ENCODE data around the gene ZNF366.

ZNF366 gene

GRCh38 chr5:72474516-72474915, 32.7 kb downstream of the ZNF366 start:
- no peaks in the 10 kb centered on the region for H3K79me2 ChIP-seq
- H3K4me3 ChIP-seq (ENCODE audit: low read depth, low read length): no peak overlapping the region
- H3K27ac ChIP-seq: no peak overlapping the region
- no peaks in the 10 kb centered on the region for H3K9me3 ChIP-seq (ENCODE audit: control insufficient read depth, low read length)
- no peaks in the 10 kb centered on the region for H3K27me3 ChIP-seq (ENCODE audit: control insufficient read depth, insufficient read depth, low read length)
- no peak overlapping the region for H3K4me2 ChIP-seq (ENCODE audit: low read length)
- TF ChIP-seq CTCF (IDR thresholded peaks at IDR 0.05): no peak
- H3K36me3 ChIP-seq (ENCODE audit: control insufficient read depth, insufficient read depth, low read length): no peaks in the 10 kb centered on the region
- no peak overlapping the region for H2AFZ ChIP-seq
- no peak overlapping the region for H3K9ac ChIP-seq
- H3K4me1 ChIP-seq: no peaks in the 10 kb centered on the region

GRCh38 chr5:72474046-72474500, 33.1 kb downstream of the ZNF366 start:
- no peak for TF ChIP-seq CTCF (IDR thresholded peaks at IDR 0.05)
- no peaks in the 10 kb centered on the region for H3K27me3 ChIP-seq (ENCODE audit: control insufficient read depth, insufficient read depth, low read length)
- H3K27ac ChIP-seq: no peak overlapping the region

GRCh38 chr5:72472666-72473422, 34.4 kb downstream of the ZNF366 start:
- Histone ChIP-seq H3K79me2 (no peaks in the 10 kb centered on the region), H3K27ac (no peak overlapping the region), H3K4me3 (ENCODE audit: low read depth, low read length) (no peak overlapping the region), H3K27me3 (ENCODE audit: control insufficient read depth, insufficient read depth, low read length) (no peaks in the 10 kb centered on the region), H3K4me2 (ENCODE audit: low read length) (no peak overlapping the region), H2AFZ (no peak overlapping the region), H3K9me3 (ENCODE audit: control insufficient read depth, low read length) (no peaks in the 10 kb centered on the region), H3K36me3 (ENCODE audit: control insufficient read depth, insufficient read depth, low read length) (no peaks in the 10 kb centered on the region), H3K9ac (no peak overlapping the region), H3K4me1 (no peaks in the 10 kb centered on the region)
- no peak for TF ChIP-seq CTCF (IDR thresholded peaks at IDR 0.05)

More at GRCh38 chr5:72474046-72474500, 33.1 kb downstream of the ZNF366 start:
- Histone ChIP-seq H3K79me2 (no peaks in the 10 kb centered on the region), H3K9ac (no peak overlapping the region), H3K4me1 (no peaks in the 10 kb centered on the region), H3K4me2 (ENCODE audit: low read length) (no peak overlapping the region), H3K36me3 (ENCODE audit: control insufficient read depth, insufficient read depth, low read length) (no peaks in the 10 kb centered on the region), H2AFZ (no peak overlapping the region), H3K4me3 (ENCODE audit: low read depth, low read length) (no peak overlapping the region), H3K9me3 (ENCODE audit: control insufficient read depth, low read length) (no peaks in the 10 kb centered on the region)

GRCh38 chr5:72472031-72472430, 35.2 kb downstream of the ZNF366 start:
- H3K4me2 ChIP-seq (ENCODE audit: low read length): no peak overlapping the region
- no peak overlapping the region for H3K27ac ChIP-seq

More at GRCh38 chr5:72472031-72472430, 35.2 kb downstream of the ZNF366 start:
- no peak overlapping the region for H3K9ac ChIP-seq
- H2AFZ ChIP-seq: no peak overlapping the region
- H3K4me1 ChIP-seq: no peaks in the 10 kb centered on the region
- no peaks in the 10 kb centered on the region for H3K9me3 ChIP-seq (ENCODE audit: control insufficient read depth, low read length)
- H3K27me3 ChIP-seq (ENCODE audit: control insufficient read depth, insufficient read depth, low read length): no peaks in the 10 kb centered on the region
- no peaks in the 10 kb centered on the region for H3K36me3 ChIP-seq (ENCODE audit: control insufficient read depth, insufficient read depth, low read length)
- no peak for TF ChIP-seq CTCF (IDR thresholded peaks at IDR 0.05)
- no peak overlapping the region for H3K4me3 ChIP-seq (ENCODE audit: low read depth, low read length)
- no peaks in the 10 kb centered on the region for H3K79me2 ChIP-seq
